H9 (cell line): ENCODE data around the gene RPEL1. TPM values are rescaled to one million over a fixed set of nuclear protein-coding genes. Genes with fewer than 3 reads are reported as not detected.

Experiments
- DNase-seq: peaks from one replicate; pipeline ENCODE4 v3.0.0-alpha.2; 2017
- H2AFZ ChIP-seq: one replicate; pipeline ENCODE4 v1.6.1; 2013; ENCODE audit warnings: mild to moderate bottlenecking, low read length, control low read depth, moderate library complexity
- H2AK5ac ChIP-seq: 2 replicates; pipeline ENCODE4 v1.6.1; 2013; ENCODE audit warnings: low read length, control low read depth, mixed read lengths; ENCODE audit not compliant: insufficient read length
- H2BK120ac ChIP-seq: one replicate; pipeline ENCODE4 v1.6.1; 2013; ENCODE audit warnings: low read depth, mild to moderate bottlenecking, low read length, control low read depth, inconsistent platforms; ENCODE audit not compliant: poor library complexity, severe bottlenecking
- H2BK12ac ChIP-seq: 2 replicates; pipeline ENCODE4 v1.6.1; 2013; ENCODE audit warnings: low read length, control low read depth, mixed read lengths, low read depth; ENCODE audit not compliant: insufficient read length
- H2BK15ac ChIP-seq: 2 replicates; pipeline ENCODE4 v1.6.1; 2013; ENCODE audit warnings: low read depth, low read length, control low read depth
- H2BK20ac ChIP-seq: one replicate; pipeline ENCODE4 v1.6.1; 2013; ENCODE audit warnings: low read depth, mild to moderate bottlenecking, low read length, control low read depth, inconsistent platforms; ENCODE audit not compliant: poor library complexity, severe bottlenecking
- H2BK5ac ChIP-seq: 2 replicates; pipeline ENCODE4 v1.6.1; 2013; ENCODE audit warnings: low read length, control low read depth, mixed read lengths; ENCODE audit not compliant: insufficient read length
- H3K14ac ChIP-seq: 2 replicates; pipeline ENCODE4 v1.6.1; 2013; ENCODE audit warnings: low read length, control low read depth; ENCODE audit not compliant: insufficient read depth
- H3K18ac ChIP-seq: 2 replicates; pipeline ENCODE4 v1.6.1; 2013; ENCODE audit warnings: low read depth, mild to moderate bottlenecking, mixed read lengths, low read length, control low read depth; ENCODE audit not compliant: insufficient read length
- H3K23ac ChIP-seq: 2 replicates; pipeline ENCODE4 v1.6.1; 2013; ENCODE audit warnings: low read length, control low read depth, mixed read lengths, low read depth; ENCODE audit not compliant: insufficient read length
- H3K23me2 ChIP-seq: 2 replicates; pipeline ENCODE4 v1.6.1; 2013; ENCODE audit warnings: low read depth, mild to moderate bottlenecking, mixed read lengths, low read length, control low read depth; ENCODE audit not compliant: insufficient read length, poor library complexity, severe bottlenecking
- H3K27ac ChIP-seq: 2 replicates; pipeline ENCODE4 v1.5.1; 2013; ENCODE audit warnings: low read length, control low read depth, mixed read lengths, low read depth; ENCODE audit not compliant: insufficient read length
- H3K27me3 ChIP-seq: 2 replicates; pipeline ENCODE4 v1.6.1; 2013; ENCODE audit warnings: low read length, control low read depth, inconsistent platforms; ENCODE audit not compliant: insufficient read depth
- H3K4ac ChIP-seq: 2 replicates; pipeline ENCODE4 v1.6.1; 2013; ENCODE audit warnings: low read depth, mild to moderate bottlenecking, control low read depth, inconsistent platforms, low read length, moderate library complexity
- H3K4me1 ChIP-seq: 2 replicates; pipeline ENCODE4 v1.6.1; 2013; ENCODE audit warnings: low read length, control low read depth, inconsistent platforms; ENCODE audit not compliant: insufficient read depth
- H3K4me2 ChIP-seq: 2 replicates; pipeline ENCODE4 v1.6.1; 2013; ENCODE audit warnings: low read length, control low read depth, mixed read lengths; ENCODE audit not compliant: insufficient read length, insufficient read depth
- H3K56ac ChIP-seq: 2 replicates; pipeline ENCODE4 v1.6.1; 2013; ENCODE audit warnings: low read depth, mild to moderate bottlenecking, mixed read lengths, low read length, control low read depth; ENCODE audit not compliant: insufficient read length
- H3K79me1 ChIP-seq: 2 replicates; pipeline ENCODE4 v1.6.1; 2013; ENCODE audit warnings: low read depth, mild to moderate bottlenecking, moderate library complexity, low read length, control low read depth, inconsistent platforms; ENCODE audit not compliant: insufficient read depth, poor library complexity, severe bottlenecking
- H3K79me2 ChIP-seq: 2 replicates; pipeline ENCODE4 v1.6.1; 2013; ENCODE audit warnings: low read length, control low read depth, inconsistent platforms; ENCODE audit not compliant: insufficient read depth
- H3K9ac ChIP-seq: 2 replicates; pipeline ENCODE4 v1.6.1; 2013; ENCODE audit warnings: low read length, control low read depth, mixed read lengths; ENCODE audit not compliant: insufficient read length; ENCODE audit errors: extremely low read depth
- H3K9me3 ChIP-seq: one replicate; pipeline ENCODE4 v1.6.1; 2013; ENCODE audit warnings: low read depth, low read length, inconsistent platforms; ENCODE audit not compliant: control insufficient read depth
- H3T11ph ChIP-seq: one replicate; pipeline ENCODE4 v1.6.1; 2013; ENCODE audit warnings: mild to moderate bottlenecking, low read length, control low read depth, inconsistent platforms
- H4K20me1 ChIP-seq: one replicate; pipeline ENCODE4 v1.6.1; 2013; ENCODE audit not compliant: control insufficient read depth, insufficient read length, insufficient read depth
- H4K5ac ChIP-seq: 2 replicates; pipeline ENCODE4 v1.6.1; 2013; ENCODE audit warnings: low read depth, mild to moderate bottlenecking, mixed read lengths, low read length, control low read depth; ENCODE audit not compliant: insufficient read length
- H4K8ac ChIP-seq: replicated peaks from 2 replicates; pipeline ENCODE4 v1.6.1; 2013; ENCODE audit warnings: low read length, control low read depth, mixed read lengths, low read depth; ENCODE audit not compliant: insufficient read length
- H4K91ac ChIP-seq: 2 replicates; pipeline ENCODE4 v1.6.1; 2013; ENCODE audit warnings: low read depth, mild to moderate bottlenecking, moderate library complexity, mixed read lengths, low read length, control low read depth; ENCODE audit not compliant: insufficient read length
- H3K27ac Mint-ChIP-seq, 3 experiments: 2 replicates in 2 of 3; 3 replicates in 1 of 3; pipeline ENCODE4 v1.8.0; 2020 to 2021; ENCODE audit warnings: mixed read lengths in 3 of 3, mild to moderate bottlenecking in 1 of 3, moderate library complexity in 1 of 3
- H3K27me3 Mint-ChIP-seq: 2 replicates; pipeline ENCODE4 v1.8.0; 2021; ENCODE audit warnings: low read depth, mild to moderate bottlenecking, moderate library complexity, mixed read lengths
- H3K36me3 Mint-ChIP-seq, 3 experiments: 2 replicates in 2 of 3; 3 replicates in 1 of 3; pipeline ENCODE4 v1.8.0; 2020 to 2021; ENCODE audit warnings: low read depth in 3 of 3, mixed read lengths in 3 of 3; ENCODE audit not compliant: insufficient read depth in 1 of 3
- H3K4me1 Mint-ChIP-seq, 2 experiments: 2 replicates each; pipeline ENCODE4 v1.8.0; 2020; ENCODE audit warnings: mixed read lengths in 2 of 2
- H3K4me3 Mint-ChIP-seq, 2 experiments: 2 replicates in 1 of 2; 3 replicates in 1 of 2; pipeline ENCODE4 v1.8.0; 2020 to 2021; ENCODE audit warnings: mild to moderate bottlenecking in 2 of 2, mixed read lengths in 2 of 2, moderate library complexity in 1 of 2
- H3K9me3 Mint-ChIP-seq, 2 experiments: 2 replicates in 1 of 2; 3 replicates in 1 of 2; pipeline ENCODE4 v1.8.0; 2020; ENCODE audit warnings: mild to moderate bottlenecking in 2 of 2, mixed read lengths in 2 of 2, moderate library complexity in 1 of 2
- WGBS: extraction: QIAGEN DNeasy Blood & Tissue Kit; methylation state at CpG from one replicate; pipeline ENCODE4 v1.1.7; 2013; ENCODE audit warnings: missing lambda C conversion rate, low lambda C conversion rate, mixed read lengths; ENCODE audit not compliant: insufficient read length; ENCODE audit errors: extremely low coverage; 5-methylcytosine and 5-hydroxymethylcytosine counted together
- total RNA-seq: library from RNA; stranded (reverse); gene quantifications from 2 replicates; pipeline ENCODE4 v1.2.1, GENCODE V29; 2021
- TF ChIP-seq, protein P1 (sequence below): fragments of 200-600 bp; sonication (generic); conservative IDR thresholded peaks from 3 replicates; pipeline ENCODE4 v1.8.0; 2021; ENCODE audit warnings: antibody characterized with exemption, mild to moderate bottlenecking

Gene RPEL1
- total RNA-seq, 1 experiment from 2014 or later: 0.13 TPM

DNA sequence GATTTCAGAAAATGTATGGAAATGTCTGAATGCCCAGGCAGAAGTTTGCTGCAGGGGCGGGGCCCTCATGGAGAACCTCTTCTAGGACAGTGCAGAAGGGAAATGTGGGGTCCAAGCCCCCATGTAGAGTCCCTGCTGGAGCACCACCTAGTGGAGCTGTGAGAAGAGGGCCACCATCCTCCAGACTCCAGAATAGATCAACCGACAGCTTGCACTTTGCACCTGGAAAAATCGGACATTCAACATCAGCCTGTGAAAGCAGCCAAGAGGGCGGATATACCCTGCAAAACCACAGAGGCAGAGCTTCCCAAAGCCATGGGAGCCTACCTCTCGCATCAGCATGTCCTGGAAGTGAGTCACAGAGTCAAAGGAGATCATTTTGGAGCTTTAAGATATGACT, 14.3 kb downstream of the RPEL1 start:
- H2BK5ac ChIP-seq: no peak overlapping the region
- no peak overlapping the region for H3K4ac ChIP-seq
- H3K4me1 Mint-ChIP-seq: 0 out of 4 replicates have a peak, but pooled peaks cover 0 to 3% of the 10 kb centered on the region in 2 experiments
- TF ChIP-seq, protein P1, sequence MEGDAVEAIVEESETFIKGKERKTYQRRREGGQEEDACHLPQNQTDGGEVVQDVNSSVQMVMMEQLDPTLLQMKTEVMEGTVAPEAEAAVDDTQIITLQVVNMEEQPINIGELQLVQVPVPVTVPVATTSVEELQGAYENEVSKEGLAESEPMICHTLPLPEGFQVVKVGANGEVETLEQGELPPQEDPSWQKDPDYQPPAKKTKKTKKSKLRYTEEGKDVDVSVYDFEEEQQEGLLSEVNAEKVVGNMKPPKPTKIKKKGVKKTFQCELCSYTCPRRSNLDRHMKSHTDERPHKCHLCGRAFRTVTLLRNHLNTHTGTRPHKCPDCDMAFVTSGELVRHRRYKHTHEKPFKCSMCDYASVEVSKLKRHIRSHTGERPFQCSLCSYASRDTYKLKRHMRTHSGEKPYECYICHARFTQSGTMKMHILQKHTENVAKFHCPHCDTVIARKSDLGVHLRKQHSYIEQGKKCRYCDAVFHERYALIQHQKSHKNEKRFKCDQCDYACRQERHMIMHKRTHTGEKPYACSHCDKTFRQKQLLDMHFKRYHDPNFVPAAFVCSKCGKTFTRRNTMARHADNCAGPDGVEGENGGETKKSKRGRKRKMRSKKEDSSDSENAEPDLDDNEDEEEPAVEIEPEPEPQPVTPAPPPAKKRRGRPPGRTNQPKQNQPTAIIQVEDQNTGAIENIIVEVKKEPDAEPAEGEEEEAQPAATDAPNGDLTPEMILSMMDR: no peak
- no peaks in the 10 kb centered on the region for H3K79me2 ChIP-seq
- H2BK20ac ChIP-seq: no peak overlapping the region
- H3T11ph ChIP-seq: no peak overlapping the region
- no peaks in the 10 kb centered on the region for H3K23me2 ChIP-seq
- H3K4me1 ChIP-seq: no peaks in the 10 kb centered on the region
- no peak for DNase-seq
- H4K20me1 ChIP-seq: no peaks in the 10 kb centered on the region
- H3K23ac ChIP-seq: no peak overlapping the region
- no peak overlapping the region for H3K4me2 ChIP-seq
- H4K91ac ChIP-seq: no peak overlapping the region
- no peak overlapping the region for H3K18ac ChIP-seq
- H2AFZ ChIP-seq: no peak overlapping the region
- H3K79me1 ChIP-seq: no peaks in the 10 kb centered on the region
- no peak overlapping the region for H3K9ac ChIP-seq
- H3K4me3 Mint-ChIP-seq: no peak overlapping the region
- H4K8ac ChIP-seq: no peak overlapping the region
- H4K5ac ChIP-seq: no peak overlapping the region
- H3K9me3 ChIP-seq: peaks cover 6% of the 10 kb centered on the region
- peaks cover 7 to 14% (median 14%) of the 10 kb centered on the region in 3 experiments; a peak in 6 of 7 replicates for H3K36me3 Mint-ChIP-seq
- no peak overlapping the region for H2AK5ac ChIP-seq
- H3K56ac ChIP-seq: no peak overlapping the region
- H3K14ac ChIP-seq: no peak overlapping the region
- H3K27me3 ChIP-seq: no peaks in the 10 kb centered on the region
- no CpG with 5 or more reads among the region's 5 CpGs for WGBS
- no peak overlapping the region for H2BK12ac ChIP-seq
- H3K27ac ChIP-seq: no peak overlapping the region
- H3K27ac Mint-ChIP-seq: no peak overlapping the region
- no peak overlapping the region for H2BK15ac ChIP-seq
- H3K9me3 Mint-ChIP-seq: peaks cover 26 to 28% of the 10 kb centered on the region in 2 experiments
- H3K27me3 Mint-ChIP-seq: peaks cover 16% of the 10 kb centered on the region
- no peak overlapping the region for H2BK120ac ChIP-seq
